Stimulated activated CD4-positive, alpha-beta T cell treated with anti-CD3 and anti-CD28 coated beads, Interleukin-4, amount 100 ng/mL, for 4 hours (primary cell): ENCODE data around the gene GARS1.
"Not testable (repeated sequence)": the region's sequence is repeated elsewhere in the genome, so short reads cannot be mapped to it uniquely, and the experiment has no call there.

Experiments
- DNase-seq, 2 experiments: peaks; one replicate each; pipeline ENCODE4 v3.0.0-alpha.2; 2020

Gene GARS1

DNA sequence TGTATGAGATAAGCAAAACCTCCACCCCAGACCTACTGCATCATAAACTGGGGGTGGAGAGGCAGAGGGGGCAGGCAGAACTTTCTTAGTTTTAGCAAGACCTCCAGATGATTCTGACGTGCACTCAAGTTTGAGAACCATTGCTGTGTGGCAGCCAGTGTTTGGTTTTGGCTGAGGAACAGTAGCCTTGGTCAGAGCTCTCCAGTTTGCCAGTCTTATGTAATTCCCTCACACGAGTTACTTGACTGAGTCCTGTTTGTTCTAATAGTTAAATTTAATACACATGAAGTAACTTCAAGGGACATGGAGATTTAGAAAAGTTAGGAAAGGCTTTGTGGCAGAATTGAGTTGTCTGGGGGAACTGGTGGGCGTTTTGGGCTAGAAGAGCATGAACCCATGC lies 38.5 kb downstream of the GARS1 start:
- DNase-seq, result no peak

DNA sequence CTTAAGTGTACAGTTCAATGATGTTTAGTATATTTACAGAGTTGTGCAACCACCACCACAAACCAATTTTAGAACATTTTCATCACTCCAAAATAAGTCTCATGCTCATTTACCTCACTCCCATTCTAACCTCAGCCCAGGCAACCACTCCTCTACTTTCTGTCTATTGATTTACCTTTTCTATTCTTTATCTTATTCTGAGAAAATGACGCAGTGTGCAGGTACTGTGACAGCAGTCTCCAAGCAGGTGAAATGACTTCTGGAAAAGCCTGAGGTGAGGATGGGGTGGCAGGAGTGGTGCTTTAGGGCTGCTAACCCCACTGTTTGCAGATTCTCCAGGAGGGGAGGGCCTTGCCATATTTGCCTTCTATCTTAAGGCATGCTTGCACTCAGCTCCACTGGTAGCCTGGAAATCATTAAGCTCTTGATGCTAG lies 39.5 kb downstream of the GARS1 start:
- no peak for DNase-seq

DNA sequence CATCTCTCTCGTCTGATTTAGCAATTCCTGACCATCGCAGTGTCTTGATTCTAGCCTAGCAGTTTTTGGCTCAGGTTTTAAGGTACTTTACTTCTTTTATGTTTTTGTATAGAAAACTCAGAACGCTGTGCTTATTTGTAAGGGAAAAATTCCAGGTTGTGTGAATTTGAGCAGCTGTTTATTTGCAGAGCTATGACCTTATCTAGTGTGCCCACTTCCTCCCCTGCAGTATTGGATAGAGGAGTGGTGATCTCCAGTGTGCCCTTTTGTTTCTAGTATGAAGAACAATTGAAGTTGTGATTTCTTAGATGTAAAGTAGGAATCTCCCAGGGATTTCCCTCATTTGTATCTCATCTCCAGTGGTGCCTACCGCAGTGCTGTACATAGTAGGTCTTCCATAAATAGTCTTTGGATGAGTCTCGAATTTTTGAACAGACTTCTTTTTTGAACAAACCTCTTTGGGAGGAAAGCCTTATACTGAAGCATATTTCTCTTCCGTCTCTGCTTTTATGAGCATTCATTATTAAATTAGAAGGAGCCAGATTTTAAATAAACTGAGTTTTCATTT lies 40.0 kb downstream of the GARS1 start:
- no peak for DNase-seq

DNA sequence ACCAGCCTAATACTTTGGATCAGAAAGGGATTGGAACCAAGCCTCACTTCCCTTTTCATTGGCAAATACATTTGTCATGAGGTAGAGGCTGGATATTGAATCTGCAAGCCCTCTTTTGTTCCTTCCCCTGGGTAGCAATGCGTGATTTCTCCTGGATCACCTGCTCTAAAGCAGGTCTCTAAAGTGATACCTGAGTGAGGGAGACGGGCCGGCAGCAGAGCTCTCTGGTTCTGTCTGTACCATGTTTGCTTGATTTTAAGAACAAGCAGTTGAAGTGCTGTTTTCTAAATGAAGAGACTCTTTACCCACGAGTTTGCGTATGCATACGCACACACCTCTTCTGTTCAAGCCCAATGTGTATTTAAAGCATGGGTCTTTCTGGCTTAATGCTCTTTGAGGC lies 41.1 kb downstream of the GARS1 start:
- DNase-seq, result no peak

DNA sequence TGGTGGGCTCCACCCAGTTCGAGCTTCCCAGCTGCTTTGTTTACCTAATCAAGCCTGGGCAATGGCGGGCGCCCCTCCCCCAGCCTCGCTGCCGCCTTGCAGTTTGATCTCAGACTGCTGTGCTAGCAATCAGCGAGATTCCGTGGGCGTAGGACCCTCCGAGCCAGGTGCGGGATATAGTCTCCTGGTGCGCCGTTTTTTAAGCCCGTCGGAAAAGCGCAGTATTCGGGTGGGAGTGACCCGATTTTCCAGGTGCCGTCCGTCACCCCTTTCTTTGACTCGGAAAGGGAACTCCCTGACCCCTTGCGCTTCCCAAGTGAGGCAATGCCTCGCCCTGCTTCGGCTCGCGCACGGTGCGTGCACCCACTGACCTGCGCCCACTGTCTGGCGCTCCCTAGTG lies 47.6 kb downstream of the GARS1 start:
- not testable (repeated sequence) for DNase-seq

DNA sequence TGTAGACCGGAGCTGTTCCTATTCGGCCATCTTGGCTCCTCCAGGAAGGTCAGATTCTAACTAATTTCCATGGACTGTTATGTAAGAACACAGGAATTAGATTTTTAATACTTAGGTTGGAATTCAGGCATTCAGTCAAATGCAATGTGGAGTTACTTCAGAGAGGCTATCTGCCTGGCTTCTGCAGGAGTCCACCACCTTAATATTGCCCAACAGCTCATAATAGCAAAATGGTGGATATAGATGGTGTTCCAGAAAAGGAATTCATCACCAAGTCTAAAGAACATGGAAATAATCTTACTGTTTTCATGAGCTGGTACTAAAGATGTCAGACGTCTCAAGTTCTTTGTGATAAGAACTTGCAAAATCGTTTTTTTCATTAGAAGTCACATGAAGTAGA lies 48.1 kb downstream of the GARS1 start:
- no peak for DNase-seq

DNA sequence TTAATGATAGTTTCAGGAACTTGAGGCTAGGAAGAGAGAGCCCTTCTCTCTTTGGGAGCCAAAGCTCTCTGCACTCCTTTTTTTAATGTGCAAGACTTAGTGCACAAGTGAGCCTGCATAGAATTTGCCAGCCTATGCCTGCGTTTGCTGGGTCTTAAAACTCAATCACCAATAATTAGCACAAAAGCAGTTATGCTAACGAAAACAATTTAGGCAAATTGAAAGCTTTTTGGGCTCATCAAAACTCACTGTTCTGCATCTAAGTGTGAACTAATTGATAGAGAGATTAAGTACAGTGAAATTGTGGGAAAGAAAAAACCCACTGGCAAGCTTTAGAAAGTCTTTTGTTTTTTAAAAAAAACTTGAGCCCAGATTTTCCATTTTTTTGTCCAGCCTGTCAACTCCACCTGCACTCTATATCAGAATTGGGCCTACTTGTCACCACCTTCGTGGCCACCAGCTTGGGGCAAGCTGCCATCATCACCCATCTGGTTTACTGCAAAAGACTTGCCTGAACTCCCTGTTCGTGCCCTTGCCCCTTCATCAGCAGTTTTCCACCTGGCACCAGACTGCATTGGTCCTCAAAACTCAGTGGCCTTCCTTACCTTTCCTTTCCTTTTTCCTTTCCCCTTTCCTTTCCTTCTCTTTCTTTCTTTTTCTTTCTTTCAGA lies 49.7 kb downstream of the GARS1 start:
- DNase-seq, result no peak

DNA sequence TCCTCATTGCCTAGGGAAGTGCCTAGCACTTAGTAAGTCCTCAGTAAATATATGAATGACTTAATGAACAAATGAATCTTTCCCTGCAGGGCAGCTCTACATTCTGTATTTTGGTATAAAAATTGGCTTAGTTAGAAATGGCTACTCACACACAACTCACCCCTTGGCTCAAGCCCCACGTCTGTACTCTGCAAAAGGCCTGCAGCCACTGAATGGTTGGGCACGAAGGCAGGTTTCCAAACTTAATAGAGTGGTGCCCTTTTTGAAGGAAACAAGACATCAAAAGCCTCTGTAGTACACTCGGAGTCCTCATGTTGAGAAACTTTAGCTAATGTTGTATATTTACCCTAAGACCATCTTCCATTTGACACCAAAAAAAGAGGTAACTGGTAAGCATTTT lies 51.0 kb downstream of the GARS1 start:
- no peak for DNase-seq

DNA sequence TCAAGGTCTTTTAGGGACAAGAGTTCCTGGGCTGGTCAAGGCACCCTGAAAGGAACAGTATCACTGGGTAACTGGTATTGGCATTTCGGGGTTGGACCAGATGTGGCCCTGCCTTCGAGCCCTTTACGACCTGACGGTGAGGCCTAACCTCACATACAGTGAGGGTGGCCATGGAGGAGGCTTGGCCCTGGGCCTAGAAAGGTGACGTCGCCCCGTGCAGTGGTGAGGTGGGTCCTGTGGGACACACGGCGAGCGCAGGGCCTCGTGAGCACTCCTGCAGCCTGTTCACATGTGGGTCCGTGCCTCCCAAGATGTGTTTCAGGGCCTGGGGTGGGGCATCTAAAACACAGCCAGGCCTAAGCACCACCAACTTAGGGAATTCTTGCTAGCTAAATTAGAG lies 51.5 kb downstream of the GARS1 start:
- DNase-seq, result no peak

DNA sequence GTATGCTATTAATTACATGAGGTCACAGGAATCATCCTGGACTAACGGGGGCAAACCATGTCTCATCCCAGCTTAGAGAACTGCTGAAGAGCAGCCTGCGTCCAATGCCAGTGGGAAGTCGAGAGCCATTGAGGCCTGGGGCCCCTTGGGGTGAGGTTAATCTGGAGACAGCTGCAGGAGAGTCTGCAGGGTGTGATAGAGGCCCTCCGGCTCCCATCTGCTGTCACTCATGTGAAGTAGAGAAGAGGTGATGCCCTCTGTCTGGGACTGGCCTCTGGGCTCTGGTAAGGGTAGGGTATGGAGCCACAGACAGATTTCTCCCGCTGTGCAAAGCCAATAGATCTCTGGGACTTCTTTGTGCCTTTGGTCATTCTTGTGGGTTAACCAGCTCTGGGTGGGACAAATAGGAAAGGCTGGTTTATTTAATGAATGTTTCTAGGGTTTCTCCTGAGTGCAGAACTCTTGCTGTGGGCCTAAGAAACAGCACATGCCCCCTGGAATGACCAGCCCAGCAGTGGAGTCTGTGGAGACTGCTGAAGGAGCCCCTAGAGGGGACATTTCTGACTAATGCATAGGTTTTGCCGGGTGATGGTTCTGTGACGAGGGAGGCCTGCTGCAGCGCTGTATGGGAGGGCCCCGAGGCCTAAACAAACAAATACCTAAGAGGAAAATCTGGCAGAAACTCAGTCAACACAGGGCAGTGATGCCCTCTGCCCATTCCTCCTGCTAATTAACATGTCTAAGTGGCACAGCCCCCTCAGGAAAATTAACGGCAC lies 53.1 kb downstream of the GARS1 start:
- no peak for DNase-seq

DNA sequence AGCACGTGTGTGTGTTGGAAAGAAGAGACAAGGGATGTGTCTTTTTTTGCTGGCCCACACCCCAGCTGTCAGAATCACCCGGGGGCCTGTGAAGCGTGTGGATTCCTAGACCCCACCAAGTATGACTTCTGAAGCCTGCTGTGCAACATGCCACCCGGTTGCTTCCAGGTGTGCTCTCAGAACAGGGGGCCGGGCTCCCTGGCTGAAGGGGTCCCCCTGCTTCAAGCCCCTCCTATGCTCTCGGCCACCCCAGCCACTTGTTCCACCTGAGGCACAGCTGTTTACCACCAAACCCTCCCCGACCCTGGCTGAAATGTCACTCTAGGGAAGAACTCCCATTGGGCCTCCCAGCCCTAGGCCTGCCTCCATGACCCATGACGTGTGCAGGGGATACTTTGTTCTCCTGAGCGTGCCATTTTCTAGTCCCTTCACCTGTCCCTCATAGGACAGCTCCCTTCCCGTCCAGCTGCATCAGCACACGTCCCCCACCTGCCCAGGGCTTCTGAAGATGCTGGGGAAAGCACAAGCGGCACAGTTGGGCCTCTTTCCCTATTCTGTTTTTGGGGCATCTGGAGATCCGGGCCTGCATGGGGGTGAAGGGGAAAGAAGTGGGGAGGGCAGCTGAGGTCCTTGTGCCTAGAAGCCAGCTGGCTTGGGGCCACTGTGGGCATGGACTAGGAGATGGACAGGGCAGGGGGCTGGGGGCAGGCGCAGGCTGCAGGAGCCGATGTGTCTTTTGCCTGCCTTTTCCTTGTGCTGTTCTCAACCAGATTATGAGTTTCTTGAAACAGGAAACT lies 54.3 kb downstream of the GARS1 start:
- no peak for DNase-seq

DNA sequence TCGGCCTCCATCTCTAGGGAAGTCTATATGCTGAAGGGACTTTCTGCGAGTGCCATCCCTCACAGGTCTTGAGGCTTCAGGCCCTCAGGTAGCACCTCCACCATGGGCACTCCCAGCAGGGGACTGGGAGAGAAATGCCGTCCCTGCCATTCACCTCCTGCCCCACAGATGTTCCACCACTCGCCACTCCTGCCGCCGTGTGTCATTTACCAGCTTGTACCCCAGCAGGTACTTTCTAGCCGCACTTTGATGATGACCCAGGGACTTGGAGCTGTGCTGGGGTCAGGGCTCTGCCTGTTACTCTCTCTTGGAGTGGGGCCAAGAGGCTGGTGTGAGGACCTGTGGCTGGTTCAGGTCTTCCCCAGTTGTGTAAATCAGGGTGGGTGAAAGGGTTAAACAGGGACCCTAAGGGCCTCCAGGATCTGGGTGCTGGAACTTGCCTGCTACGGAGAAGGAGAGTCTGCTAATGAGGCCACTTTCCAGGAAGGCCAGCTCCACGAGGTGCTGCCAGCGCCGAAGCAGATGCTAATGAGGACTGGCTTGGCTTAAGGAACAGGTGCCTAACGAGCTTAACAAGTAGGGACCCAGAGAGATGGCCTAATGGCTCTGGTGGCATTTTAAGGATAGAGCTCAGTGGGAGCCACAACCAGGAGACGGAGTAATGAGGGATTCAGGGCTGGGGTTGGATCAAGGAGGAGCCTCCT lies 55.2 kb downstream of the GARS1 start:
- DNase-seq, result no peak

DNA sequence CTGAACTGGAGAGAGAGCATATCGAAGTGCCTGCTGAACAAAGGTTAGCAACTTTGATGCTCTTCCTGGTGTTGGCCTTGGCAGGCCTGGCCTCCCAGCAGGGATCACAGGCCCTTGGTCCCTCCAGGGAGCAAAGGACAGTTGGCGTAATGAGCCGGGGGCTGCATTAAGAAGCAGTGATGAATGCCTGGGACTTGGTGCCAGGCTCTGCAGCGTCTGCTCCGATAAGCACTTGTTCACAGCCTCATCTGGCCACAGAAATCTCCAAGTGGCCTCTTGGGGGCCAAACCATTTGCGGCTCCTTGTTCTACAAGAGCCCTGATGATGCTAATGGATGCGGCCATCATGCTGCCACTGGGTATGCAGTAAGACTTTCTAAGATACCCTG lies 55.7 kb downstream of the GARS1 start:
- DNase-seq, result no peak

DNA sequence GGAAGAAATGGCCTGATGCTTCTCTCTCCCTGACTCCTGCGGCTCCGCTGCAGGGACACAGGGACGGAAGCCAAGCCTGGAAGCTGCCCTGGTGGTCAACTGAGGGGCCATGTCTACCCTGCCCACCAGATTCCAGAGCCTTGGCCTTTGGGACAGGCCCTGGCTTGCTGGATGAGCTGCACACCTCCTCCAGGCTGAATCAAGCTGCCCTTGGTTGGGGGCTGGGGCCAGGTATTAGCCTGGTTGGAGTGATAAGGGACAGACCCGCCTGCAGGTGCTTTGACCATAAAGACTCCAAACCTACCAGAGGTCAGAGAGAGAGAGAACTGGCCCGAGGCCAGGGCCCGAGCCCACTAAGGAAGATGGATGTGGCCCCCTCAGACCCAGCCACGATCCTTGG lies 57.5 kb downstream of the GARS1 start:
- DNase-seq, result no peak

DNA sequence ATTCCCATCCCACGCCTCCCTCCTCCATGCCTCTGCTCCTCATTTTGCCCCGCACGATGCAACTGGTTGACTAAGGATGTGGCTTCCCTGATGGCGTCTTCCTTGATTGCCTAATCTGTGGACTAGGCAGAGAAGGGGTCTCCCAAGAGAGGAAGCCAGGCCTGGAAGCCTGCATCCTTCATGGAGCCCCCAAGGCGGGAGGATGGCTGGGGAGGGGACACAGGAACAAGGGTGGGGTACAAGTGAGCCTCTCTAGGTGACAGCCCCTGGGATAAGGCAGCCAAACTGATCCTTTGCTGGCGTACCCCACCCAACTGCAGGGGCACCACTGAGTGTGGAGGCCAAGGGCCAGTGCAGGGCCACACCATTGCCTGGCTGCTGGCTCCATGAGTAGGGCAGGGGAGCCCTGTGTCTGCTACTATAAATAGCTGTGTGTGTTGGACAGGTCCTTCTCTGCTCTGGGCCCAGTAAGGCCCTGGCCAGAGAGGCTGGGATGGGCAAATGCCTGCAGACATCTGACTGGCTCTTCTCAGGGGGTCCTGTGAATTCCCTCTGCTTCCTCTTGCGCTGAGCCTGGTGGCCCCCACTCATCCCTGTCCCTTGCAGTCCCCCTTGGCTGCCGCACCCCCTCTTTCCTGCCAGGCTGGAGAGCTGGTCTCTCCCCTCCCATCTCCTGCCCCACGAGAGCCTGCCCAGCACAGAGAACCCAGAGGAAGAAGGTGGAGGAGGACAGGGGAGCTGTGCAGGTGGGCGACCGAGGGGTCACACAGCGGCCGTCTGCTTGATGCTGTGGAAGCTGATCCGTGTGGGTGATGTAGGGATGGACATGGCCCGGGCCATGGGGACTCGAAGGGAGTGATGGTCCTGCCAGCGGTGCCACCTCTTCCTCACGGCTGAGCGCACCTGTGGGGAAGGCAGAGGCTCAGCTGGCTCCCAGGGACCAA lies 58.3 kb downstream of the GARS1 start:
- DNase-seq, result no peak

DNA sequence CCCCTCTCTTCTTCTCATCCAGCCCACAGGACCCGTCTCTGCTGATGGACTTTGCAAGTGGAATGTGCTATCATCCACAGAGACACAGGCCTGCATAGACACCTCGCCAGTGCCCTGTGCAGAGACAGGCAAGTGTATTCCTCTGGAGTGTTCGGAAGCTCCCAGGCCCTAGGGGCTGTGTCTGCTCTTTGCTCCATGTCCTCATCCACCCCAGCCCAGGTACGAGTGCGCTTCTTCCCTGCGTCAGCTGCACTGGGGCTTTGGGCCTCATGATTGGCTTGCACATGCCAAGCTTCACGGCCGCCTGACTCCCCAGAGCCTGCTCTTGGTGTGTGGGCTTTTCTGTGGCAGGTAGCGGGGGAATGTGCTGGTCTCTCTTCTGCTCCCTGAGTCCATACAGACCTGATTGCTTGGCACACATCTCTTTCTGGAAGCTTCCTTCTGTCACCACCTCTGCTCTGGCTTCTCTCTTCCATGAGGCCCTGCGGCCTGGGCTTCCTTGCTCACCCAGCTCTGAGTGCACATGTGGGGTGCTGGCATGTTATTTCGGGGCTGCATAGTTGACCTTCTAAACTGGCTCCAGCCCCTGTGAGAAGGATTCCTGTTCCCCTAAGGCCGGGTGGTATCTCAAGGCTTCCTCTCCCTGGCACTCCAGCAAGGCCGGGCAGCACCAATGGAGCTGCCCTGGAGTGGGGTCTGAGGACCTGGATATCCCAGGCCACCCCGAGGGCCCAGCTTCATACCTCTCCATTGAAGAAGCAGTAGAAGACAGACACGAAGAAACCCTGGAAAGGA lies 59.8 kb downstream of the GARS1 start:
- no peak for DNase-seq

DNA sequence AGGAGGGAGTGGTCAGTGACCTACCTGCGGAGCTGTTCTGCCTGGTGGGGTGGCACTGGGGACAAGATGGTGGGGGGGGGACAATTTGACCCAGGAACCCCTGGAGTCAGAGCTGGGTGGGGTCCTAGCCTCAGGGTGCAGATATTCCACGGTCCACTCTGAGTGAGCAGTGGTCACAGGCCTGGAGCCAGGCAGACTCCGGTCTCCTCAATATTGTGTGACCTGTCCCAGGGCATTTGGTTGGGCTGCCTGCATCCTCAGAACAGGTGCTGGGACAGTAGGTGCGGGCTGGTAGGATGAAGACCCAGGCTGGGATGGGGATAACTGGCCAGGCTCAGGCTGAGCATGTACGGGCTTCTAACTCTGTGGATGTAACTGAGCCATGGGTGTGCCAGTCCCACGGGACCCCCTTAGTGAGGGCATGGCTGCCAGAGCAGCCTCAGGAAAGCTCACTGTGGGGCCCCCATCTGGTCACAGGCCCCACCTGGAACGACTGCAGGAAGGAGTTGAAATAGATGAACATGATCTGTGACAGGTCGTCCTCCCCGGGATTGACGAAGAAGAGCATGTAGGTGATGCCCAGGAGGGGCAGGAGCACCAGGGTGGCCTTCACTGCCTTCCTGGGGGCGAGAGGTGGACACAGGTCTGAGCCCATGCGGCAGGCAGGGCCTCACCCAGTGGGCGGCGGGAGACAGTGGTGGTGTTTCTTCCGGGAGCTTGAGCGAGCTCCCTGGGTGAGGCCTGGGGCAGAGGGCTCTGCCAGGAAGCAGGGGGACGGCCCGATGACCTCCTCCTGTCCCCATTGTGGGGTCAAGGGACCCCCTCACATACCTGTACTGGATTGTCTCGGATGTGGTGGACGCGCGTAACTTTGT lies 60.7 kb downstream of the GARS1 start:
- DNase-seq, result no peak

DNA sequence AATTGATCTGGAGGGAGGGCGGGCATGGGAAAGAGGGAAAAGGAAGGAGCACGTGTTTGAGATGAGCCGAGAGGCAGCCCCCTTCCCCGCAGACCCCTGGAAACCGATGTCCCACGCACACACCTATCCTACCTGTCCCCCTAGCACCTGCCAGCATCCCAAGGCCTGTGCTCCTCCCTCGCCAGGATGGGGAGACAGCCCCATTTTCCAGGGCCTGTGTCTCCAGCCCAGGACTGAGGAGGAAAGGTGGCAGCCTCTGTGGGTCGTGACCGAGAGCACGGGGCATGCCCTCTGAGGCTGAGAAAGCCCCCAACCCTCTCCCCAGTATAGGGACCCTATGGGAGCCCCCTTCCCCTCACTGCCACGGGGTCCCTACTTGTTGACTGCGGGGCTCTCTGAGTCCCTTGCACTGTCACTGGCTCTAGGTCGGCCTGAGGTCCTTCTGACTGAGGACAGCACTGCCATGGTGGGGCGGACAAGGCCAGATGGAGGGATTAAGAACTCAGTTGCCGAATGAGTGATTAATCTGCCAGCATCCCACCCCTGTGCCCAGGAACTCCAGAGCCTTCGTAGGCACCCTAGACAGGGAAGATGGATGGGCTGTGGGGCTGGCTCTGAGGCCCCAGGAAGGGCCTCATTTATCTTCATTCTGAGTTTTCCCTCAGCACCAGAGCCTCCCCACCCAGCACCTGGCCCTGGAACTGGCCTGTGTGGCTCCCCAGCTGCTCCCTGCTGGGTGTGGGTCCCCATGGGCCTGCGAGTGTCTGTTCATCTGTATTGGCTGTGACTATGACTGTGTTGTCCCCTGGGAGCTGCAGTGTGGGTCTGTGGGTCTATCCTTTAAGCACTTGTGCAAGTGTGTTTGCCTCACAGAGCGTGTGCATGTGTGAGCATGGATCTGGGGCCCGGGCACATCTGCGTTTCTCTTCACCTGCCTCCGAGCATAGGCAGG lies 61.6 kb downstream of the GARS1 start:
- DNase-seq, result no peak

DNA sequence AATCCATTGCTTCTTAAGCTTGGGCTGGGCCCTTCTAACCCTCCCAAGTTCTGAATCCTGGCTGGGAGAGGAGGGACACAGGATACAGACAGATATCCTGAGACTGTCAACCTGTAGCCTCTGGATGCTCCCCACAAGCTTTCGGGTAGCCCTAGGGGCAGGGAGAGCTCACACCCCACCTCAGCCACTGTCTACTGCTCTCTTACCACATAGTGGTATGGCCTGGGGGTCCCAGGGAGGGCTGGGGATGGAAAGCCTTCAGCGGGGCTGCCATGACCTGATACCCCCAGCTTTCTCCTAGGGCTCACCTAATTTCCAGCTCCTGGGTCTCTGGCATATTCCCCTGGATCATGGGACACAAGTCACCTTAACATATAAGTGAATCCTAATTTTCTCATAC lies 62.5 kb downstream of the GARS1 start:
- no peak for DNase-seq
